Activated naive CD8-positive, alpha-beta T cell treated with anti-CD3 and anti-CD28 coated beads, Interleukin-2, amount 50 U/mL, for 24 hours (primary cell): ENCODE results near the gene PARVG.

Source experiments
- ATAC-seq: fragments of 150-1000 bp; cut with Tn5 transposase; one replicate; pipeline ENCODE4 v1.10.0; 2021
- DNase-seq: peaks from one replicate; pipeline ENCODE4 v3.0.0; 2021
- H3K27ac Mint-ChIP-seq: one replicate; pipeline ENCODE4 v1.8.0; 2021; ENCODE audit warnings: mild to moderate bottlenecking, mixed read lengths
- H3K27me3 Mint-ChIP-seq: one replicate; pipeline ENCODE4 v1.8.0; 2021; ENCODE audit warnings: mixed read lengths
- H3K36me3 Mint-ChIP-seq: one replicate; pipeline ENCODE4 v1.8.0; 2021; ENCODE audit warnings: low read depth, mixed read lengths
- H3K4me1 Mint-ChIP-seq: one replicate; pipeline ENCODE4 v1.8.0; 2021; ENCODE audit warnings: mixed read lengths
- H3K4me3 Mint-ChIP-seq: one replicate; pipeline ENCODE4 v1.8.0; 2021; ENCODE audit warnings: mild to moderate bottlenecking, moderate library complexity, mixed read lengths
- H3K9me3 Mint-ChIP-seq: one replicate; pipeline ENCODE4 v1.8.0; 2021; ENCODE audit warnings: mixed read lengths

PARVG gene

DNA sequence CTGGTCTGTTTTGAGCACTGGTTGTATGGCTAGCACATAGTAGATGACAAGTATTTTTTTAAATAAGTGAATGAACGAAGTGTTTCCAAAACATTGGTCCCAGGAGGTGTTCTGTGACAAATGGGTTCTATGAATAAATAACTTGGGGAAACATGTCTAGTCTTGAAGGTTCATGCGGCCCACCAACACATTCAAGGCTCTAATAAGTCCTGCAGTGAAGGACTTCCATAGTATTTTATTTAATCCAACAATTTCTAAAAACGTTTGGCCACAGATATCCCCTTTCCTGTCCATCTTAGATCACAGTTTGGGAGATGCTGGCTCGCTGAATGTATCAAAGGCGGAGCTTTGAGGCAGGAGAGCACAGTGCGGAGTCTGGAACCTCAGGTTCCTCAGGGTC, 22.5 kb downstream of the PARVG start:
- H3K27me3 Mint-ChIP-seq: no peaks in the 10 kb centered on the region
- DNase-seq (no peak), ATAC-seq (no peak)
- H3K4me3 Mint-ChIP-seq: no peak overlapping the region
- peaks cover 3% of the 10 kb centered on the region for H3K4me1 Mint-ChIP-seq
- H3K36me3 Mint-ChIP-seq: peaks cover 31% of the 10 kb centered on the region
- no peak overlapping the region for H3K27ac Mint-ChIP-seq
- H3K9me3 Mint-ChIP-seq: no peaks in the 10 kb centered on the region

DNA sequence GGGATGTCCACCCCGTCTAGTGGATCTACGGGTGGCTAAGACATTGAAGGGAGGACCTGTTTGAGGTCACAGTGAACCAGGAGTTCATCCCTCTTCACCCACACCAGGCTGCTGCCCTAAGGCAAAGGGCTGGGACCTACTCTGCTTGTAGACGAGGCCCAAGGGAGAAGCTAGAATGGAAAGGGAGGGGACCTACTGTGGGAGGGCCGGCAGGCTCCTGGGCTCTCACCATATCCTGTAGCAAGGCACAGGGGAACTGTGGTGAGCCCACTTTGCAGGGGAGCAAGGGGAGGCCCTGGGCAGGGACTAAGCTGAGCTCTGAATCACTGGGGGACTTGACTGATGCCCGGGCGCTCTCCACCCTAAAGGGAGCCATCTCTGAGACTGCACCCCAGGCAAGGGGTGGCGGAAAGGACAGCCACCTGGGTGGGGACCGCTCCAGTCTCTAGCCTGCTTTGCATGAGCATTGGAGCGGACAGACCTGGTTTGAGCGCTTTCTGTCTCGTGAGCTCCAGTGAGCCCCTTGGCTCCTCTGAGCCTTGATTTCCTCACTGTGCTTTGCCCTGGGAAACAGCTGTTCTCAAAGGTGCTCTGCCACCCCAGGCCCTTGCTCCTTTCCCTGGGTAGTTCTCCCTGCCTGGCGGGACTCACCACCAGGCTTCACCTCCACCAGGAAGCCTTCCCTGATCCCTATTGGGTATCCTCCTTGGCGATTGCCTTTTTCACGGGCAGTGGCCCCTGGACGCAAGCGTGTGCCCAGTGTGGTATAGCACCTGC, 24.2 kb downstream of the PARVG start:
- Mint-ChIP-seq H3K36me3 (peaks cover 21% of the 10 kb centered on the region), H3K4me3 (no peak overlapping the region), H3K27me3 (no peaks in the 10 kb centered on the region), H3K27ac (no peak overlapping the region), H3K4me1 (peaks cover 7% of the 10 kb centered on the region), H3K9me3 (peaks cover 11% of the 10 kb centered on the region)
- ATAC-seq (no peak), DNase-seq (no peak)

- no peak for DNase-seq
- peaks cover 23% of the 10 kb centered on the region for H3K36me3 Mint-ChIP-seq
- no peak overlapping the region for H3K4me3 Mint-ChIP-seq
- H3K9me3 Mint-ChIP-seq: peaks cover 17% of the 10 kb centered on the region
- no peak overlapping the region for H3K27ac Mint-ChIP-seq
- H3K4me1 Mint-ChIP-seq: peaks cover 7% of the 10 kb centered on the region
- H3K27me3 Mint-ChIP-seq: no peaks in the 10 kb centered on the region
- ATAC-seq: no peak
Observed at GRCh38 chr22:44205516-44206329, 25.0 kb downstream of the PARVG start.

DNA sequence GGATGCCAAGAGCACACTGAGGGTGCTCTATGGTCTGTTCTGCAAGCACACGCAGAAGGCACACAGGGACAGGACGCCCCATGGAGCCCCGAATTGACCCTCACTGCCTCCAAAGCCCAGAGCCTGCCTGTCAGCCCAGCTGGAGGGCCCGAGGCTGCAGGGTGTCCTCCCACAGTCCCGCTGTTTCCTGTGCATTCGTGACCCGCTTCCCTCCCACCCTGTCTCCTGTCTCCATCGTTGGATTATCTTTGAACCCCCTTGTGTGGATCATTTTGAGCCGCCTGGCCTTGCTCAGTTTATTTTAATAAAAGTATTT, 25.6 kb downstream of the PARVG start:
- peaks cover 17% of the 10 kb centered on the region for H3K9me3 Mint-ChIP-seq
- DNase-seq (no peak), ATAC-seq (no peak)
- no peak overlapping the region for H3K4me3 Mint-ChIP-seq
- peaks cover 7% of the 10 kb centered on the region for H3K4me1 Mint-ChIP-seq
- no peak overlapping the region for H3K27ac Mint-ChIP-seq
- no peaks in the 10 kb centered on the region for H3K27me3 Mint-ChIP-seq
- peaks cover 23% of the 10 kb centered on the region for H3K36me3 Mint-ChIP-seq

DNA sequence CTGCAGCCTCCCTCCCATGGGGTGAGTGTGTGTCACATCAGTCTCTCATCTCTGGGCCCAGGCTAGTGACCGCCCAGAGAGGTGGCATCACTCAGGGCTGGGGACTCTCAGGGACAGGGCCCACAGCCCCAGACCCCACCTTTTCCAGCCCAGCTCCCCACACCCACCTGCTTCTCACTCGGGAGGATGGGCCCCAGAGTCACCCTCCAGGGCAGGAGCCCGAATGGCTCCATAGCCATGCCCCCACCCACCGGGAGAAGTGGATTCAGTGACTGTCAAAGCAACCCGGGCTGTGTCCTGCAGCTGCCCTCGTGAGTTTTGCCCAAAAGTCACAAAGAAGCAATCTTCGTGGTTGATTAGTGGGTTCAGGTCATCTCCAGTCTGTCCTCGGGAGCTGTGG, 26.0 kb downstream of the PARVG start:
- ATAC-seq (no peak), DNase-seq (no peak)
- H3K4me3 Mint-ChIP-seq: no peak overlapping the region
- H3K4me1 Mint-ChIP-seq: peaks cover 7% of the 10 kb centered on the region
- no peaks in the 10 kb centered on the region for H3K27me3 Mint-ChIP-seq
- H3K36me3 Mint-ChIP-seq: peaks cover 23% of the 10 kb centered on the region
- H3K9me3 Mint-ChIP-seq: peaks cover 17% of the 10 kb centered on the region
- H3K27ac Mint-ChIP-seq: no peak overlapping the region

- Mint-ChIP-seq H3K27me3 (no peaks in the 10 kb centered on the region), H3K4me1 (peaks cover 7% of the 10 kb centered on the region), H3K36me3 (peaks cover 18% of the 10 kb centered on the region), H3K9me3 (peaks cover 17% of the 10 kb centered on the region), H3K4me3 (no peak overlapping the region), H3K27ac (no peak overlapping the region)
- DNase-seq (no peak), ATAC-seq (no peak)
Observed at GRCh38 chr22:44207173-44207980, 26.7 kb downstream of the PARVG start.

GRCh38 chr22:44207981-44208317, 27.2 kb downstream of the PARVG start:
- ATAC-seq (no peak), DNase-seq (no peak)
- H3K9me3 Mint-ChIP-seq: peaks cover 17% of the 10 kb centered on the region
- H3K36me3 Mint-ChIP-seq: peaks cover 12% of the 10 kb centered on the region
- peaks cover 7% of the 10 kb centered on the region for H3K4me1 Mint-ChIP-seq
- H3K4me3 Mint-ChIP-seq: no peak overlapping the region
- no peaks in the 10 kb centered on the region for H3K27me3 Mint-ChIP-seq
- H3K27ac Mint-ChIP-seq: no peak overlapping the region

DNA sequence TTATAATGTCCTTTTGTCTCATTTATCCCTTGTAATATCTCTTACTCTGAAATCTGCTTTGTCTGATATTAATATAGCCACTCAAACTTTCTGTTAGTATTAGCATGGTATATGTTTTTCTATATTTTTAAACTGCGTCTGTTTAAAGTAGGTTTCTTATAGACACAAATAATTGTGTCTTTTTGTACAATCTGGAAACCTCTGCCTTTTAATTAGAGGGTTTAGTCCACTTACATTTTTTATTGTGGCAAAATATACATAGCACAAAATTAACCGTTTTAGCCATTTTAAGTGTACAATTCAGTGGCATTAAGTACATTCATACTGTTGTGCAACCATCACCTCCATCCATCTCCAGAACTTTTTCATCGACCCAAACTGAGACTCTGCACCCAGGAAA, 28.6 kb downstream of the PARVG start:
- Mint-ChIP-seq H3K27me3 (no peaks in the 10 kb centered on the region), H3K9me3 (peaks cover 17% of the 10 kb centered on the region), H3K4me1 (peaks cover 7% of the 10 kb centered on the region), H3K36me3 (peaks cover 7% of the 10 kb centered on the region), H3K27ac (no peak overlapping the region), H3K4me3 (no peak overlapping the region)
- ATAC-seq (no peak), DNase-seq (no peak)

DNA sequence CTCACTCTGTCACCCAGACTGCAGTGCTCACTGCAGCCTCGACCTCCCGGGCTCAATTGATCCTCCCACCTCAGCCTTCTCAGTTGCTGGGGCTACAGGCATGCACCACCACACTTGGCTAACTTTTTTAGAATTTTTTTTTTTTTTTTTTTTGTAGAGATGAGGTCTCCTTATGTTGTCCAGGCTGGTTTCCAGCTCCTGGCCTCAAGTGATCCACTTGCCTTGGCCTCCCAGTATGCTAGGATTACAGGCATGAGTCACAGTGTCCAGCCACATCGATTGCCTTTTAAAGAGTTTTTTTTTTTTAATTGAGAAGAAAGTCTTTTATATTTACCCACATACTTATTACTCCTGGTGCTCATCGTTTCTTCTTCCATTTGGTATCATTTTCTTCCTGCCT, 30.0 kb downstream of the PARVG start:
- peaks cover 17% of the 10 kb centered on the region for H3K9me3 Mint-ChIP-seq
- no peak for DNase-seq
- peaks cover 5% of the 10 kb centered on the region for H3K36me3 Mint-ChIP-seq
- H3K4me1 Mint-ChIP-seq: peaks cover 7% of the 10 kb centered on the region
- H3K27me3 Mint-ChIP-seq: no peaks in the 10 kb centered on the region
- no peak overlapping the region for H3K4me3 Mint-ChIP-seq
- H3K27ac Mint-ChIP-seq: no peak overlapping the region
- ATAC-seq: no peak

DNA sequence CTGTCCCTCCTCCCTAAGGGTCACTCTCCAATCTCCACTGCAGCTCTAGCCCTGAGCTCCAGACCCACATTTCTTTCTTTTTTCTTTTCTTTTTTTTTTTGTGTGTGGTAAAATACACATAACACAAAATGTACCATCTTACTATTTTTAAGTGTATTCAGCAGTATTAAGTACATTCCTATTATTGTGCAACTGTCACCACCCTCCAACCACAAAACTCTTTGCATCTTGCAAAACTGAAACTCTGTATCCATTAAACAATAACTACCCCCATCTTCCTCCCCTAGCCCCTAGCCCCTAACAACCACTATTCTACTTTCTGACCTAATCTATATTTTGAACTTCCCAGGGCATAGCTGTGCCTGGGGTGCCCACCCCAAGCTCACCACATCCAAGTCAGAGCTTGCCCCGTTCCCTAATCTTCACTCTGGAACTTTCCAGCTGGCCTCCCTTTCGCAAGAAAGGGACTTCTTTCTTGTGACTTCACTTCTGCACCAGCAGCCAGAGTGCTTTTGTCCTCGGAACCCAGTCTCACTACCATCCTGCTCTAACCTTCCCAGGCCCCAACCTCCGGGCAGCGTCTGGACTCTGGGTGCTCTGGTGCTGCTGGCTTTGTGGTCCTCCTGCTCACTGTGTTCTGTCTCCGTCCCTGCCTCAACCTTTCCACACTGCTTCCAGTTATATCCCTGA, 30.7 kb downstream of the PARVG start:
- Mint-ChIP-seq H3K27ac (no peak overlapping the region), H3K27me3 (no peaks in the 10 kb centered on the region)
- no peak for ATAC-seq

DNA sequence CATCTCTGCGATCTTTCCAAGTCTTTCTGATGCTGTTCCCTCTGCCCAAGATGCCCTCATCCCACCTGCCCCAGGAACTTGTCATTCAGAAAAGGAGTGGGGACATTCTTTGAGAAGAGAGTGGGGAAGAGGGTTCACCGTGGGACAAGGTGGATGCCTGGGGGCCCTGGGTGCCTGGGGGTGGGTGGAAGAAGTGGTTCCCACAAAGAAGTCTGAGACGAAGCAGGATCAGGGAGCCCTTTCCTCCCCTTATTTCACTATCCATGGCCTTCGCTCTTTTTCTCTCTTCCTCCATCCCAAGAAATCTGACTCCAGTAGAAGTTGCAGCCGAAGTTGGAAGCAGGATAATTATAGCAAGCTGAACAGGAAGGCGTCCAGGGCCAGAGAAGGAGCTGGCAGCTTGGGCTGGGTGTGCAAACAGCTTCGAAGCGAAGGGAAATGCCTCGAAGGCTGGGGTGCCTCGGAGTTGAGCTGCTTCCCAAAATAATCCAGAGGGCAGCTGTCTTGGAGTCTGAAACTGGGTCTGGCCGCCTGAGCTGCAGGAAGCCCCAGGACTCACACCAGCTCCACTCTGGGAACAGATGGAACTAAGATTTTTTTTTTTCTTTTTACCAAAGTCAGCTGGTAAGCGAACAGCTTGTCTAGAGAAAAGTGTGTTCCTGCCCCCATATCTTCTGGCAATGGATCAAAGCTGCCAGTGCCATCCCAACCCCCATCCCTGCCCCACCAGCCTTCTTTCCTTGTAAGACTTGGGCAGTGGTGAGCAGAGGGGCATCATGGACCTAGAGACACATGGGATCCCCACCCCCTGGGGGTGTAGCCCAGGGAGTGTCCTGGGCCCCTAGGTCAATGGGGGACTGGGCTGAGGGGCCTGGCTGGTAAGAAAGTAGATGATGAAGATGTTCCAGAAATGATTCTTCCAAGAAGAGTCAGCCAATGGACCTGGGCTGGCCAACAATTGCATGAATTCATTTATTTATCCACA, 31.5 kb downstream of the PARVG start:
- no peaks in the 10 kb centered on the region for H3K27me3 Mint-ChIP-seq
- no peak overlapping the region for H3K4me3 Mint-ChIP-seq
- H3K36me3 Mint-ChIP-seq: peaks cover 5% of the 10 kb centered on the region
- H3K9me3 Mint-ChIP-seq: peaks cover 17% of the 10 kb centered on the region
- peaks cover 7% of the 10 kb centered on the region for H3K4me1 Mint-ChIP-seq
- ATAC-seq (no peak), DNase-seq (no peak)
- no peak overlapping the region for H3K27ac Mint-ChIP-seq

More for the DNA sequence above, 30.7 kb downstream of the PARVG start:
- peaks cover 5% of the 10 kb centered on the region for H3K36me3 Mint-ChIP-seq
- DNase-seq: no peak
- no peak overlapping the region for H3K4me3 Mint-ChIP-seq
- peaks cover 17% of the 10 kb centered on the region for H3K9me3 Mint-ChIP-seq
- peaks cover 7% of the 10 kb centered on the region for H3K4me1 Mint-ChIP-seq

DNA sequence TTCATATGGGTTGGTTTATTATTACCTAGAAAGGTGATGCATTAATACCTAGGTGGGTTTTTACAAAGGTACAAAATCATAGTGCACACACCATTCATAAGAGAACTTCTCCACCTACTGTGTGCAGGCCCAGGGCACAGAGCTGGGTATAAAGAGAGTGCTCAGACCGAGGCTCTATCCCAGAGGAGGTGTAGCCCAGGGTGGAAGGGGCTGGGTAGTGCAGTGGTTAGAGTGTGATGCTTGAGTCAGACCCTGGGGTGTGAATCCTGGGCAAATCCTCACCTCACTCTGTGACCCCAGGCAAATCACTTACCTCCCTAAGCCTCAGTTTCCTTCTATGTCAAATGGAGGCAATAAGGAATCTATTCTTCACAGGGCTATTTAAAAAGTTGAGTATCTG, 32.2 kb downstream of the PARVG start:
- H3K9me3 Mint-ChIP-seq: peaks cover 17% of the 10 kb centered on the region
- peaks cover 5% of the 10 kb centered on the region for H3K36me3 Mint-ChIP-seq
- ATAC-seq: no peak

DNA sequence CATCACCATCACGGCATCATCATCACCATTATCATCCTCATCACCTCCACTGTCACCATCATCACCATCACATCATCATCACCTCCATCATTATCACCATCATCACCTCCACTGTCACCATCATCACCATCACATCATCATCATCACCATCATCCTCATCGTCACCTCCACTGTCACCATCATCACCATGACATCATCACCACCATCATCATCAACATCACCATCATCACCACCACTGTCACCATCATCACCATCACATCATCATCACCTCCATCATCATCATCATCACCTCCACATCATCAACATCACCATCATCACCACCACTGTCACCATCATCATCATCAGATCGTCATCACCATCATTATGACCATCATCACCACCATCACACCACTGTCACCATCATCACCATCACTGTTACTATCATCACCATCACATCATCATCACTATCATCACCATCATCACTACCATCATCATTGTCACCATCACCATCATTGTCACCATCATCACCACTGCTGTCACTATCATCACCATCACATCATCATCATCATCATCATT, 32.8 kb downstream of the PARVG start:
- no peak for DNase-seq

More for the DNA sequence above, 32.2 kb downstream of the PARVG start:
- H3K27ac Mint-ChIP-seq: no peak overlapping the region
- no peak overlapping the region for H3K4me3 Mint-ChIP-seq
- peaks cover 6% of the 10 kb centered on the region for H3K4me1 Mint-ChIP-seq
- no peaks in the 10 kb centered on the region for H3K27me3 Mint-ChIP-seq
- DNase-seq: no peak

More for the DNA sequence above, 32.8 kb downstream of the PARVG start:
- Mint-ChIP-seq H3K27me3 (no peaks in the 10 kb centered on the region), H3K27ac (no peak overlapping the region), H3K4me3 (no peak overlapping the region), H3K36me3 (peaks cover 5% of the 10 kb centered on the region), H3K4me1 (peaks cover 4% of the 10 kb centered on the region), H3K9me3 (peaks cover 17% of the 10 kb centered on the region)
- ATAC-seq: no peak
